NCI-H524 (cell line): ENCODE data around the gene FBXO34.
"Not testable (repeated sequence)": the region's sequence is repeated elsewhere in the genome, so short reads cannot be mapped to it uniquely, and the experiment has no call there.

Experiments
- DNase-seq, 2 experiments: peaks; one replicate each; lab custom pipeline; 2025; lab: John Stamatoyannopoulos, UW

Gene FBXO34

GRCh38 chr14:55348766-55349453 is 77.7 kb downstream of the FBXO34 start:
- peak in 1 of 2 experiments; percentile 73 for DNase-seq

GRCh38 chr14:55349565-55349964 is 78.3 kb downstream of the FBXO34 start:
- DNase-seq, result no peak

GRCh38 chr14:55350461-55350860 is 79.2 kb downstream of the FBXO34 start:
- peak in 1 of 2 experiments; percentile 24 for DNase-seq

GRCh38 chr14:55351111-55351510 is 79.9 kb downstream of the FBXO34 start:
- no peak for DNase-seq

- DNase-seq, result no peak
Measured at GRCh38 chr14:55352201-55352600, 81.0 kb downstream of the FBXO34 start.

GRCh38 chr14:55353686-55354467 is 82.7 kb downstream of the FBXO34 start:
- DNase-seq, result no peak

GRCh38 chr14:55354500-55354899 is 83.3 kb downstream of the FBXO34 start:
- DNase-seq, result peak; percentile 85 to 94

- DNase-seq, result no peak
Measured at GRCh38 chr14:55355922-55356321, 84.7 kb downstream of the FBXO34 start.

GRCh38 chr14:55356913-55357312 is 85.7 kb downstream of the FBXO34 start:
- no peak for DNase-seq

- no peak for DNase-seq
Measured at GRCh38 chr14:55359307-55359706, 88.1 kb downstream of the FBXO34 start.

- no peak for DNase-seq
Measured at GRCh38 chr14:55361190-55361589, 90.0 kb downstream of the FBXO34 start.

GRCh38 chr14:55366271-55366670 is 95.0 kb downstream of the FBXO34 start:
- DNase-seq, result no peak

- no peak for DNase-seq
Measured at GRCh38 chr14:55370883-55371455, 99.7 kb downstream of the FBXO34 start.

- no peak for DNase-seq
Measured at GRCh38 chr14:55372423-55372822, 101.2 kb downstream of the FBXO34 start.

- no peak for DNase-seq
Measured at GRCh38 chr14:55372825-55373224, 101.6 kb downstream of the FBXO34 start.

- DNase-seq, result no peak
Measured at GRCh38 chr14:55373784-55374705, 102.8 kb downstream of the FBXO34 start.

GRCh38 chr14:55374771-55375170 is 103.5 kb downstream of the FBXO34 start:
- no peak for DNase-seq

GRCh38 chr14:55377236-55377635 is 106.0 kb downstream of the FBXO34 start:
- DNase-seq, result no peak

GRCh38 chr14:55381040-55381439 is 109.8 kb downstream of the FBXO34 start:
- no peak for DNase-seq

- no peak for DNase-seq
Measured at GRCh38 chr14:55381561-55381960, 110.3 kb downstream of the FBXO34 start.

GRCh38 chr14:55382483-55382882 is 111.3 kb downstream of the FBXO34 start:
- DNase-seq, result no peak

GRCh38 chr14:55383056-55383466 is 111.8 kb downstream of the FBXO34 start:
- DNase-seq, result not testable (repeated sequence)
